ENCODE results near the gene SLC16A10. TPM values are rescaled to one million over a fixed set of nuclear protein-coding genes. Genes with fewer than 3 reads are reported as not detected.
A peak's percentile ranks its signal among the peaks of the same experiment; 100 is the strongest.

Gene SLC16A10
- total RNA-seq, 2 experiments from 2014 or later = 6.2 to 7.0 TPM

DNA sequence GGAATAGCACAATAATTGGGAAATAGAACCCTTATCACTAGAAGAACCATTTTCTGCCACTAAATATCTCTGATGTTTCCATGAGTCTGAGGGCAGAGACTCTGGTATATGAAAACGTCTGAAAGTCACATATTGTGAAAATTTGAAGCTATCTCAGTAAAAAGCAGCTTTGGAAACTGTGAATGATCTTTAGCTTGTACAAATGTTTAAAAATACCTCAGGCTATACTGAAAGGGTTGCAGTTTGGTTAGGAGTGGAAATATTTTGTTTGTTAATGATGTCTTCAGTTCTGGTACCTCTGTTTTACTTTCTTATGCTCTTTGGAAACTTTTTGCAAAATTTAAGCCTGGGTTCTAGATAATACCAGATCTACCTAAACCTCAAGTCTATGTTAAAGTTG, 135.0 kb downstream of the SLC16A10 start:
- no peaks in the 10 kb centered on the region for H3K9me3 Mint-ChIP-seq (ENCODE audit: low read depth)
- H3K4me3 Mint-ChIP-seq = no peak overlapping the region
- no peaks in the 10 kb centered on the region for H3K27me3 Mint-ChIP-seq
- H3K27ac Mint-ChIP-seq = no peak overlapping the region
- no peak for ATAC-seq
- H3K36me3 Mint-ChIP-seq (ENCODE audit: low read depth) = peaks cover 1% of the 10 kb centered on the region
- peaks cover 1% of the 10 kb centered on the region for H3K4me1 Mint-ChIP-seq
- no peak for DNase-seq
- POLR2A ChIA-PET = no interaction called here
- intact Hi-C loops (cut with DNase I, micrococcal nuclease) = no loop called here
- CTCF ChIA-PET = no interaction called here

DNA sequence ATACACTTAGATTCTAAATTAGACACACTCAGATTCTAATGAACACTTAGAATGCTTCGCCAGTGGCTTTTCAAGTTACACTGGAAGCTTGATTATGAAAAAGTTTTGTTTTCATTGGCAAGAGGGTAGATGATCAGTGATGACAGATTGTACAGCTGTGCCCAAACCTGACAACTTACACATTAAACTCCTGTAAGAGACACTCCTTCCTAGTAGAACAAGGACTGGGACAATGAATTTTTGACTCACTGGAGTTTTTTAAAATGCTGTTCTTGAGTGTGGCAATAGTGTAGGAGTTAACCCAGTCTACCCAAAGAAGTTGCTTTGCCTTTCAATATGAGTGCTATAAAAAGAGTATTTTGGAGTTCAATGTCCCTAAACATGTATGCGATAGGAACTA, 140.8 kb downstream of the SLC16A10 start:
- intact Hi-C loops (cut with DNase I, micrococcal nuclease) = no loop called here
- no peak for DNase-seq
- H3K4me3 Mint-ChIP-seq = no peak overlapping the region
- H3K4me1 Mint-ChIP-seq = no peaks in the 10 kb centered on the region
- no peak for ATAC-seq
- H3K27ac Mint-ChIP-seq = no peak overlapping the region
- no peaks in the 10 kb centered on the region for H3K9me3 Mint-ChIP-seq (ENCODE audit: low read depth)
- ChIA-PET POLR2A (no interaction called here), CTCF (interaction anchor here (0.7 kb wide), 1 partner anchor 25 kb away, joined by 4 read pairs; no protein-coding TSS in a partner anchor)
- no peaks in the 10 kb centered on the region for H3K36me3 Mint-ChIP-seq (ENCODE audit: low read depth)
- no peaks in the 10 kb centered on the region for H3K27me3 Mint-ChIP-seq

DNA sequence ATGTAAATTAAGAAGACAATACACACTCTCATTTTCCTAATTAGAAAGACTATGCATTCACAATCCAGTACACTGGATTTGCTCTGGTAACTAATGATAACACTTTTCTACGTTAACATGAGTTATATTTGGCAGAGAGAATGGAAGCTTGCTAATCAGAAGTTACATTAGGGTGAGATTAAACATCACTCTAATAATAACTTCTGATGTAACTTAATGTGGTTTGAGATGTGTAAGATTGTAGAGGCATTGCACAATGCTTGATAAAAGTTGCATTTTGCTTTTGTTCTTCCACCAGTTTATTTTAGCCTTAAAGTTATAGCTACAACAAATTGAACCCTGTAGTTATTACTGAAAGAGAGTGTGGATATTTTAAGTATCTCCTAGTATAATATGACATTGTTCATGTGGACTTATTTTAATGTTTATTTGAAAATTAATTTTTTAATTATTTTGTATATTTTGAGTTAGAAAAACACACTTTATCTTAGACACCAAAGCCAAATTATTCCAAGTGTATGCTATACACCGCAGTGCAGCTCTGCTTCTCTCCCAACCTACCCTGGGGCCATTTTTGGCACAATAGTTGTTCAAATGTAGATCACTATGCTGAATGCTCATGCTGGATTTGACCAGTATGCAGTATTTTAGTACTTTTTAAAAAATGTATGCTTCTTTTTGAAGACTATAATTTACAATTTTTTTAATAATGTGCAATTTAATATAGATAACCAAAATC, 143.2 kb downstream of the SLC16A10 start:
- Mint-ChIP-seq H3K4me1 (no peaks in the 10 kb centered on the region), H3K9me3 (ENCODE audit: low read depth) (no peaks in the 10 kb centered on the region), H3K36me3 (ENCODE audit: low read depth) (no peaks in the 10 kb centered on the region), H3K4me3 (no peak overlapping the region), H3K27ac (no peak overlapping the region), H3K27me3 (no peaks in the 10 kb centered on the region)
- DNase-seq = no peak
- CTCF ChIA-PET = interaction anchor here (0.8 to 1.7 kb wide), 2 partner anchors 10 to 21 kb away, joined by 3 to 6 read pairs; no protein-coding TSS in a partner anchor
- POLR2A ChIA-PET = no interaction called here
- no peak for ATAC-seq
- intact Hi-C loops (cut with DNase I, micrococcal nuclease) = no loop called here

DNA sequence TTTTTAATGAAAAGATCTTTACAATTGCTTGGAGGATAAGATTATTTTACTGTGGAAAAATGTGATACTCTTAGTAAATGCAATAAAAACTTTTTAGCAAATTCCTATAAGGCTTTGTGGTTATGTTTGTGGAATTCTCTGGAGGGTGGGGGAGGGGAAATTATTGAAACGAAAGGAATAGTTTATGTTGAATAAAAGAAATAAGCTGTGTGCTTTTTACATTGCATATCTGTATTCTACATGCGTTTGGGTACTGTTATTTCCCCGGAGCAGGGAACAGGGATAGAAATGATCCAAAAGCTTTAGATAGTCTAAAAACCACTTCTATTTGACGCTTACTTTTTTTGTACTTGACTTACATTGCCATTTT, 143.8 kb downstream of the SLC16A10 start:
- Mint-ChIP-seq H3K36me3 (ENCODE audit: low read depth) (no peaks in the 10 kb centered on the region), H3K27ac (no peak overlapping the region), H3K4me3 (no peak overlapping the region), H3K9me3 (ENCODE audit: low read depth) (no peaks in the 10 kb centered on the region), H3K4me1 (no peaks in the 10 kb centered on the region), H3K27me3 (no peaks in the 10 kb centered on the region)
- no peak for ATAC-seq
- intact Hi-C loops (cut with DNase I, micrococcal nuclease) = no loop called here
- ChIA-PET POLR2A (no interaction called here), CTCF (interaction anchor here (0.8 kb wide), 1 partner anchor 10 kb away, joined by 3 read pairs; no protein-coding TSS in a partner anchor)
- DNase-seq = no peak

DNA sequence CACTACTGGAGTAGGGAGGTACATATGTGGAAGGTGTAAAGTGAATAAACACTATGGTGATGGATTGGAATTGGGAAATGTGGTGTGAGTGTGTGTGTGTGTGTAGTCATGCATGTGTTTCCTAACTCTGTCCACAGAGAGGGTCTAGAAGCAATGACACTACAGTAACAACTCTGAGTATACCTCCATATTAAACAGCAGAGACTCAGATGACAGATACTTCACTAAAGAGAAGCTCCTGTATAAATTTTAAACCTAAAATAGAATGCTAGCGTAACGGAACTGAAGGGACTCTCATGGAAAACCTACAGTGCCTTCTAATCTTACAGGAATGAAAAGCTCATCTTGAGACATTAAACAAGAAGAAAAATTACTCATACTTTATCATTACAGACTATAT, 150.5 kb downstream of the SLC16A10 start:
- no peak overlapping the region for H3K4me3 Mint-ChIP-seq
- POLR2A ChIA-PET = no interaction called here

DNA sequence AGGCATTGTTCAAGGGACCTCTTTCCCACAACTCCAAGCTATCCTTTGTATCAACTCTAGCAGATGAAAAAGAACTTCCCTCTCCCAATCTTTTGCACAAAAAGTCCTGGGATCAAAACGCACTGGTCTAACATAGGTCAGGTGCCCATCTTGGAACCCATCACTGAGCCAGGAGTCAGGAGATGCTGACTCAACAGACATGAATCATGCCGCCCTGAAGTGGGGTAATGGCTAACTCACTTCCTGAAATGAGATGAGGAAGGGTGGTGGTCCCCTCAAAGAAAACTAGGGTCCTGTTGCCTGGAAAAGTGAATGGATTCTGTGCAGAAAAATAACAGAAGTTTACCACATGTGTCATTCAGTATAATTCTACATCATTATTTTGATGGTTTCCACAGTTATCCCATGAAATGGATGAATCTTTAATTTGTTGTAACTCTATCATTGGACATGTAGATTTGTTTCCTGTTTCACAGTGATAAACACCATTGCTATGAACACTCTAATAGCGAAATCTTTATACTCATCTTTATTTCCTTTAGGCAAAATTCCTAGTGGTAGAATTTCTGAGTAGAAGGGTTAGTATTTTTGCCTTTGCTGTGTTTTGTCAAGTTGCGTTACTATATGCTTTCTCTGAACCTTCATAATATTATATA, 151.3 kb downstream of the SLC16A10 start:
- ChIA-PET POLR2A (no interaction called here), CTCF (interaction anchor here (0.7 kb wide), 1 partner anchor 41 kb away, joined by 3 read pairs; no protein-coding TSS in a partner anchor)
- H3K27ac Mint-ChIP-seq = no peak overlapping the region
- intact Hi-C loops (cut with DNase I, micrococcal nuclease) = no loop called here
- DNase-seq (peak; percentile 7), ATAC-seq (no peak)
- no peaks in the 10 kb centered on the region for H3K9me3 Mint-ChIP-seq (ENCODE audit: low read depth)
- H3K36me3 Mint-ChIP-seq (ENCODE audit: low read depth) = no peaks in the 10 kb centered on the region
- no peak overlapping the region for H3K4me3 Mint-ChIP-seq
- no peaks in the 10 kb centered on the region for H3K27me3 Mint-ChIP-seq
- no peaks in the 10 kb centered on the region for H3K4me1 Mint-ChIP-seq

More for the DNA sequence above, 150.5 kb downstream of the SLC16A10 start:
- CTCF ChIA-PET = interaction anchor here (0.7 to 1.0 kb wide), 2 partner anchors 15 to 42 kb away, joined by 3 read pairs; no protein-coding TSS in a partner anchor
- intact Hi-C loops (cut with DNase I, micrococcal nuclease) = no loop called here
- ATAC-seq = no peak
- no peaks in the 10 kb centered on the region for H3K4me1 Mint-ChIP-seq
- no peaks in the 10 kb centered on the region for H3K36me3 Mint-ChIP-seq (ENCODE audit: low read depth)
- H3K27me3 Mint-ChIP-seq = no peaks in the 10 kb centered on the region
- no peaks in the 10 kb centered on the region for H3K9me3 Mint-ChIP-seq (ENCODE audit: low read depth)
- no peak overlapping the region for H3K27ac Mint-ChIP-seq
- DNase-seq = no peak

DNA sequence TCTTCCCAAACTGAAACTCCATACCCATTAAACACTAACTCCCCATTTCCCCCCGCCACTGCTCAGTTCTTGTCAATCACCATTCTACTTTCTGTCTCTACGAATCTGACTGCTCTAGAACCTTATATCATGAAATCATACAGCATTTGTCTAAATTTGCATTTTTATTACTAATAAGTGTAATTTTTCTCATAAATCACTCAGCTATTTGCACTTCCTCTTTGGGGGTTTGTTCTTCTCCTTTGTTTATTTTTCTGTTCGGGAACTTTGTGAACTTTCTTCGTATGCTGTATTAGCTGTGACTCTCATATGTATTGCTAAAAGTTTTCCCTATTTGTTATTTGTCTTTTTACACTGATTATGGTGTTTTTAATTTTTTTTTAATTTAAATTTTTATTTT, 152.2 kb downstream of the SLC16A10 start:
- ATAC-seq (no peak), DNase-seq (no peak)
- Mint-ChIP-seq H3K36me3 (ENCODE audit: low read depth) (no peaks in the 10 kb centered on the region), H3K27ac (no peak overlapping the region), H3K4me3 (no peak overlapping the region), H3K9me3 (ENCODE audit: low read depth) (no peaks in the 10 kb centered on the region), H3K4me1 (no peaks in the 10 kb centered on the region), H3K27me3 (no peaks in the 10 kb centered on the region)
- CTCF ChIA-PET = interaction anchor here (0.6 kb wide), 1 partner anchor 15 kb away, joined by 3 read pairs; no protein-coding TSS in a partner anchor
- intact Hi-C loops (cut with DNase I, micrococcal nuclease) = no loop called here
- POLR2A ChIA-PET = no interaction called here

DNA sequence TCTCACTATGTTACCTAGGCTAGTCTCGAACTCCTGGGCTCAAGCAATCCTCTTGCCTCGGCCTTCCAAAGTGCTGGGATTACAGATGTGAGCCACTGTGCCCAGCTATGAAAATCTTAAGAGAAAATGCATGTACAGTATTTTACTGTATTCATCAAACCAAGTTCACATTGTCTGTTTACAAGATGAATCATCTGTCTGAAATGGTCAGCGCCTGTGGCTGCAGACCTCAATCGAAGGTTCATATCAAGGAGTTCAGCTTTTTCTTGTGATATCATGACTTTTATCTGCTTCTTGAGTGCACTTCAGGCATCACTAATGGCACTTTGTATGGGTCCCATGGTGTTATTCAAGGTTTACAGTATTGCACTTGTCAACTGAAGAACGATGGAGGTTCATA, 155.1 kb downstream of the SLC16A10 start:
- intact Hi-C loops (cut with DNase I, micrococcal nuclease) = no loop called here
- H3K27ac Mint-ChIP-seq = no peak overlapping the region
- H3K4me1 Mint-ChIP-seq = no peaks in the 10 kb centered on the region
- ChIA-PET CTCF (interaction anchor here (0.8 kb wide), 1 partner anchor 17 kb away, joined by 3 read pairs; a partner anchor contains a TSS), POLR2A (interaction anchor here (0.7 kb wide), 1 partner anchor 1617 kb away, joined by 3 read pairs; no protein-coding TSS in a partner anchor)
- H3K27me3 Mint-ChIP-seq = no peaks in the 10 kb centered on the region
- no peaks in the 10 kb centered on the region for H3K36me3 Mint-ChIP-seq (ENCODE audit: low read depth)
- no peak overlapping the region for H3K4me3 Mint-ChIP-seq
- ATAC-seq = no peak
- DNase-seq = no peak
- no peaks in the 10 kb centered on the region for H3K9me3 Mint-ChIP-seq (ENCODE audit: low read depth)

DNA sequence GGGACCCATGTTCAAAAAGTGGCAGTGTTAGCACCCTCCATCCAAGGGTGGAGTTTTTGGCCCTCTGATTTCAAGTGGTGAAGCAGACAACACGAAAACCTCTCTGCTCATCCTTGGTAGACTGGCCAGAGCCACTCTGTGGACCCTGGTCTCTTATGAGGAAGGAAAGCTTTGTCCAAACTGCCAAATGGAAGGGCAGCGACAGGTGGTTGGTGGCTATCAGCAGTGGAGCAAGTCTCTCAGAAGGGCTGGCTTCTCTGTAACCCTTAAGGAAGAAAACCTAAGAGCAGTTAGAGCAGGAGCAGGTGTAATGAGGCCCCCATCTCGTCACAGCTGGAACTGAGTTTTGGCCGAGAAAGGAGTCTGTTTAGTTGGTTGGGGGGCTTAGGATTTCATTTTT, 155.8 kb downstream of the SLC16A10 start:
- ATAC-seq = no peak
- no peak for DNase-seq
- ChIA-PET POLR2A (interaction anchor here (0.7 kb wide), 1 partner anchor 1617 kb away, joined by 3 read pairs; no protein-coding TSS in a partner anchor), CTCF (interaction anchor here (0.8 kb wide), 1 partner anchor 17 kb away, joined by 3 read pairs; a partner anchor contains a TSS)
- Mint-ChIP-seq H3K9me3 (ENCODE audit: low read depth) (no peaks in the 10 kb centered on the region), H3K4me3 (no peak overlapping the region), H3K27me3 (no peaks in the 10 kb centered on the region), H3K36me3 (ENCODE audit: low read depth) (no peaks in the 10 kb centered on the region), H3K27ac (no peak overlapping the region), H3K4me1 (no peaks in the 10 kb centered on the region)
- intact Hi-C loops (cut with DNase I, micrococcal nuclease) = no loop called here

DNA sequence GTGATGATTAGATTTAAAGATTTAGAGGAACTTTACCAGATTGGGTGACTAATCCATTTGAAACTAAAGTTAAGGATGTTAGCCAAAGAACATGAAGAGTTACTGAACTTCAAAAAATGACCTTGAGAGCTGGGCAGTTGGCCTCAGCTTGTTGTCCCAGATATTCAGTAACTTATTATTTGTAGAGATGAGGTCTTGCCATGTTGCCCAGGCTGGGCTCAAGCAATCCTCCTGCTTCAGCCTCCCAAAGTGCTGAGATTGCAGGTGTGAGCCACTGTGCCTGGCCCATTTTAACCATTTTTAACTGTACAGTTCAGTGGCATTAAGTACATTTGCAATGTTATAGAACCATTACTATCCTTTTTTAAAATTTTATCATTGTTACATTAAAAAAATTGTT, 161.5 kb downstream of the SLC16A10 start:
- ChIA-PET CTCF (no interaction called here), POLR2A (no interaction called here)
- H3K9me3 Mint-ChIP-seq (ENCODE audit: low read depth) = no peaks in the 10 kb centered on the region
- peaks cover 2% of the 10 kb centered on the region for H3K27me3 Mint-ChIP-seq
- H3K36me3 Mint-ChIP-seq (ENCODE audit: low read depth) = no peaks in the 10 kb centered on the region
- no peaks in the 10 kb centered on the region for H3K4me1 Mint-ChIP-seq
- no peak overlapping the region for H3K4me3 Mint-ChIP-seq
- intact Hi-C loops (cut with DNase I, micrococcal nuclease) = no loop called here
- DNase-seq (no peak), ATAC-seq (no peak)
- no peak overlapping the region for H3K27ac Mint-ChIP-seq

DNA sequence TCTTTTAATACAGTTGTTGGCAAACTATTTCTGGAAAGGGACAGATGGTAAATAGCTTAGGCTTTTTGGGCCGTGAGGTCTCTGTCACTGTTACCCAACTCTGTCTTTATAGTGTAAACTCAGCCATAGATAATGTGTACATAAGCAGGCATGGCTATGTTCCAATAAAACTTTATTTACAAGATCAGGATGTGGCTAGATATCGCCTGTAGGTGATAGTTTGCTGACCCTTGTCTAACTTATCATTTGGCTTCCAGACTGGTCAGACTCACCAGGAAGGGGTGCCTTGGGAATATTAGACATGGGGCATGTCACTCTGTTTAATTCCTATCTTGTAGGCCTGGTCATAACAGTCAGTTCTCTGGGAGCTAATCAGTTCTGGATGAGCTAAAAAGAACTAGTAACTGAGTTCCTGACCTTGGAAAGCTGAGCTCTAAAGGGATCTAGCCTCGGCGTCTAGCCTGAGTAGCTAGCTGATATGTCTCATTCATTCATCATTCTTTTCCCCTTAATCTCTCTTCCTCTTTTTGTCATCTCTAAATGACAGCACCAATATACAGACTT, 163.6 kb downstream of the SLC16A10 start:
- no peak overlapping the region for H3K27ac Mint-ChIP-seq
- ATAC-seq (no peak), DNase-seq (no peak)
- H3K4me3 Mint-ChIP-seq = no peak overlapping the region
- CTCF ChIA-PET = interaction anchor here (0.7 to 2.1 kb wide), 4 partner anchors 8 to 427 kb away, joined by 3 to 9 read pairs (median 6); a partner anchor contains a TSS
- no peaks in the 10 kb centered on the region for H3K9me3 Mint-ChIP-seq (ENCODE audit: low read depth)
- H3K27me3 Mint-ChIP-seq = peaks cover 2% of the 10 kb centered on the region
- POLR2A ChIA-PET = no interaction called here
- no peaks in the 10 kb centered on the region for H3K4me1 Mint-ChIP-seq
- H3K36me3 Mint-ChIP-seq (ENCODE audit: low read depth) = no peaks in the 10 kb centered on the region
- intact Hi-C loops (cut with DNase I, micrococcal nuclease) = loop anchor here in 1 of 2 experiments (10.0 kb wide), 1 partner anchor 394 kb away; no protein-coding TSS in a partner anchor
